DOHH2 (cell line): ENCODE data around the gene RIN3.

Experiments
- H3F3A ChIP-seq: fragments of 200-600 bp; sonication (generic), shearing (Covaris generic); 2 replicates; pipeline ENCODE4 v1.6.0; 2016; ENCODE audit warnings: antibody characterized with exemption, mild to moderate bottlenecking; ENCODE audit not compliant: control insufficient read depth, insufficient read depth
- H3K27ac ChIP-seq: fragments of 200-600 bp; sonication (generic); 2 replicates; pipeline ENCODE4 v1.5.1; 2014; ENCODE audit warnings: low read depth, mild to moderate bottlenecking, low read length, moderate library complexity
- H3K27me3 ChIP-seq: fragments of 200-600 bp; sonication (generic); 2 replicates; pipeline ENCODE4 v1.6.1; 2014; ENCODE audit warnings: mild to moderate bottlenecking, low read length, mixed read lengths; ENCODE audit not compliant: control insufficient read depth
- H3K36me3 ChIP-seq: fragments of 200-600 bp; sonication (generic); 2 replicates; pipeline ENCODE4 v1.6.1; 2014; ENCODE audit warnings: mild to moderate bottlenecking, low read length, moderate library complexity, mixed read lengths; ENCODE audit not compliant: control insufficient read depth
- H3K4me1 ChIP-seq: fragments of 200-600 bp; sonication (generic); 2 replicates; pipeline ENCODE4 v1.6.1; 2014; ENCODE audit warnings: mild to moderate bottlenecking, low read length, mixed read lengths; ENCODE audit not compliant: control insufficient read depth
- H3K4me2 ChIP-seq: fragments of 200-600 bp; sonication (generic); 2 replicates; pipeline ENCODE4 v1.6.0; 2014; ENCODE audit warnings: mild to moderate bottlenecking, low read length, moderate library complexity
- H3K4me3 ChIP-seq: fragments of 200-600 bp; sonication (generic); 2 replicates; pipeline ENCODE4 v1.5.1; 2014; ENCODE audit warnings: mild to moderate bottlenecking, low read length, mixed read lengths
- H3K79me2 ChIP-seq: fragments of 200-600 bp; sonication (generic); 2 replicates; pipeline ENCODE4 v1.6.1; 2014; ENCODE audit warnings: mild to moderate bottlenecking, low read length, mixed read lengths; ENCODE audit not compliant: control insufficient read depth
- H3K9me2 ChIP-seq: fragments of 200-600 bp; sonication (generic); replicated peaks from 2 replicates; pipeline ENCODE4 v1.6.1; 2014; ENCODE audit warnings: mild to moderate bottlenecking, low read length, mixed read lengths; ENCODE audit not compliant: control insufficient read depth
- H3K9me3 ChIP-seq: fragments of 200-600 bp; sonication (generic); 2 replicates; pipeline ENCODE4 v1.6.1; 2014; ENCODE audit warnings: antibody characterized with exemption, low read length, mixed read lengths; ENCODE audit not compliant: control insufficient read depth, insufficient read depth
- H4K20me1 ChIP-seq: fragments of 200-600 bp; sonication (generic); 2 replicates; pipeline ENCODE4 v1.6.0; 2014; ENCODE audit warnings: low read depth, mild to moderate bottlenecking, antibody characterized with exemption, low read length, moderate library complexity; ENCODE audit not compliant: control insufficient read depth, insufficient read depth
- EZH2phosphoT487 ChIP-seq: fragments of 200-600 bp; sonication (generic); IDR thresholded peaks from 2 replicates; pipeline ENCODE4 v1.6.1; 2017; ENCODE audit warnings: borderline replicate concordance, mild to moderate bottlenecking, antibody characterized with exemption, low read length, moderate library complexity, mixed read lengths
- TF ChIP-seq, protein P1 (sequence below): fragments of 200-600 bp; sonication (generic); IDR thresholded peaks from one replicate; pipeline ENCODE4 v1.5.1; 2014; ENCODE audit warnings: antibody characterized with exemption, mild to moderate bottlenecking, low read depth, low read length; ENCODE audit not compliant: poor library complexity, severe bottlenecking

The RIN3 gene

DNA sequence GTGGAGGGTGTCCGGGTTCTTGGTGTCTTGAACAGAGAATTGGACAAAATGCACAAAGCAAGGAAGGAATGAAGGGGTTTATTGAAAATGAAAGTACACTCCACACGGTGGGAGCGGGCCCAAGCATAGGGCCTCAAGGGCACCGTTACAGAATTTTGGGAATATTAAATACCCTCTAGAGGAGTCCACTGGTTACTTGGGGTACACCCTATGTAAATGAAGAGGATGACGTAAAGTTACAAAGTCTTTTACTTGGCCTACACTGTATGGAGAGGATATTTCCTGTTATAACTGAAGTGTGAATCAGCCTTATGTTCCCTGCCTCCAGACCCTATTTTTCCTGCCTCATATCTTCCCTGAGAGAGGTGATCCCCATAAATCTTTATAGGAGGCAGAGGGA is 102.6 kb downstream of the RIN3 start:
- H3K36me3 ChIP-seq = no peaks in the 10 kb centered on the region
- no peaks in the 10 kb centered on the region for H3K9me2 ChIP-seq
- no peaks in the 10 kb centered on the region for H3K4me1 ChIP-seq
- no peaks in the 10 kb centered on the region for H3K9me3 ChIP-seq
- no peak overlapping the region for H3K4me2 ChIP-seq
- no peak overlapping the region for H3K4me3 ChIP-seq
- H3F3A ChIP-seq = no peaks in the 10 kb centered on the region
- H3K27ac ChIP-seq = no peak overlapping the region
- TF ChIP-seq, protein P1, sequence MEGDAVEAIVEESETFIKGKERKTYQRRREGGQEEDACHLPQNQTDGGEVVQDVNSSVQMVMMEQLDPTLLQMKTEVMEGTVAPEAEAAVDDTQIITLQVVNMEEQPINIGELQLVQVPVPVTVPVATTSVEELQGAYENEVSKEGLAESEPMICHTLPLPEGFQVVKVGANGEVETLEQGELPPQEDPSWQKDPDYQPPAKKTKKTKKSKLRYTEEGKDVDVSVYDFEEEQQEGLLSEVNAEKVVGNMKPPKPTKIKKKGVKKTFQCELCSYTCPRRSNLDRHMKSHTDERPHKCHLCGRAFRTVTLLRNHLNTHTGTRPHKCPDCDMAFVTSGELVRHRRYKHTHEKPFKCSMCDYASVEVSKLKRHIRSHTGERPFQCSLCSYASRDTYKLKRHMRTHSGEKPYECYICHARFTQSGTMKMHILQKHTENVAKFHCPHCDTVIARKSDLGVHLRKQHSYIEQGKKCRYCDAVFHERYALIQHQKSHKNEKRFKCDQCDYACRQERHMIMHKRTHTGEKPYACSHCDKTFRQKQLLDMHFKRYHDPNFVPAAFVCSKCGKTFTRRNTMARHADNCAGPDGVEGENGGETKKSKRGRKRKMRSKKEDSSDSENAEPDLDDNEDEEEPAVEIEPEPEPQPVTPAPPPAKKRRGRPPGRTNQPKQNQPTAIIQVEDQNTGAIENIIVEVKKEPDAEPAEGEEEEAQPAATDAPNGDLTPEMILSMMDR = no peak
- no peak for TF ChIP-seq EZH2phosphoT487
- no peaks in the 10 kb centered on the region for H4K20me1 ChIP-seq
- H3K79me2 ChIP-seq = no peaks in the 10 kb centered on the region
- H3K27me3 ChIP-seq = no peaks in the 10 kb centered on the region

DNA sequence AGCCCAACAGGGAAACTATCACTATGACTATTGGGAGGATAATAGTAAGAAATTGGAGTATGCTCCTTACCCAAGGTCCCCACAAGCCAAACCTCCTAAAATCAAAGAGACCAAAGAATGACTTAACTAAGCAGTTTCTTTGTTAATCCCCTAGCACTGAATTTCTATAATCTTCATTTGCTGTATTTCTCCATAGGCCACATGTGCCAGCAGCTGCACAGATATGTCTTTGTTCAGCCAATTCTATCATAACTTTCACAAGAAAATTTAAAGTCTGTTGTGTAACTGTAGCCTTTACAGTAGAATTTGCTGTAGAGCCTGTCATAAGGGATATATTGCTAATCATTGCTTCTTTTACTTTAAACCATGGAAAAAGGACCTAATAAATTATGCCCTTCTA is 104.0 kb downstream of the RIN3 start:
- no peak for TF ChIP-seq EZH2phosphoT487
- TF ChIP-seq, protein P1 = no peak
- Histone ChIP-seq H4K20me1 (no peaks in the 10 kb centered on the region), H3K27ac (no peak overlapping the region), H3K4me2 (no peak overlapping the region), H3K9me2 (no peaks in the 10 kb centered on the region), H3K4me1 (no peaks in the 10 kb centered on the region), H3F3A (no peaks in the 10 kb centered on the region), H3K79me2 (no peaks in the 10 kb centered on the region), H3K4me3 (no peak overlapping the region), H3K27me3 (no peaks in the 10 kb centered on the region), H3K9me3 (0 out of 2 replicates have a peak, but pooled peaks cover 3% of the 10 kb centered on the region), H3K36me3 (no peaks in the 10 kb centered on the region)

DNA sequence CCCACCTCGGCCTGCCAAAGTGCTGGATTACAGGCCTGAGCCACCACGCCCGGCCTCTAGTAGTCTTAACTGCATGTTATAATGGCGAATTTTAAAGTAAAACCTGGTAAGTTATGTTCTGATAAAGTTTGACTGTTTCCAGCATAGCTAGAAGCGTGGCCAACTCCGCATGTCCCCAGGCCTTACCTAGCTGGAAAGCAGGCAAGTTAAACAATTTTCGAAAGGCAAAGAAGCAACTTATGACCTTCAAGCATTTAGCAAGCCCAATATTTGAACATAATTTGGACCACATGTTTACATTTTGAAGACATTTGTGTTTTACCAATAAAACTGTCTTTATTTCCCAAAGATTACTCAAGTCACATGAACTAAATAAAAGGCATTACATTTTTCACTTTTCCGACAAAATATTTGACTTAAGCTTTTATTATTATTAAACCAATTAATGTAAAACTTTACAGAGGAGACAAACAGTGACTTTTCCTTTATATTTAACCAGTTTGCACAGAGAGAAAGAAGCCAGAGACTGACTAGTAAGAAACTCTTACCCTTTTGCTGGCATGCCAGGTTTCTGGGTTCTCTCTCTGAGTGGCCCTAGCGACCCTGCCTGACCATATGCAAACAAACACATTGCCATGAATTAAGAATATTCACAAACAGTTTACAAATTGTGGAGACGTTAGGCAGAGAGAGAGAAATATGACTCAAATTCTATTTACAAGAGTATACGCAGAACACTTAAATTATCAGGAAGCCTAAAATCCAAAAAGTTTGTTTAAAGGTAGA is 106.3 kb downstream of the RIN3 start:
- Histone ChIP-seq H3K9me2 (no peaks in the 10 kb centered on the region), H3K27ac (no peak overlapping the region), H3K27me3 (no peaks in the 10 kb centered on the region), H3K4me1 (no peaks in the 10 kb centered on the region), H3F3A (no peaks in the 10 kb centered on the region), H3K9me3 (0 out of 2 replicates have a peak, but pooled peaks cover 5% of the 10 kb centered on the region), H4K20me1 (no peaks in the 10 kb centered on the region), H3K79me2 (no peaks in the 10 kb centered on the region), H3K36me3 (no peaks in the 10 kb centered on the region), H3K4me3 (no peak overlapping the region), H3K4me2 (no peak overlapping the region)
- no peak for TF ChIP-seq EZH2phosphoT487
- TF ChIP-seq, protein P1 = no peak
